HG03135 (cell line): ENCODE data around the gene TUSC2.
"Not testable (repeated sequence)": the region's sequence is repeated elsewhere in the genome, so short reads cannot be mapped to it uniquely, and the experiment has no call there.

Source experiments
- ATAC-seq: cut with Tn5 transposase; IDR thresholded peaks from one replicate; pipeline ENCODE4 v1.9.1; 2021; ENCODE audit warnings: mild to moderate bottlenecking, moderate library complexity; ENCODE audit not compliant: unreplicated experiment

The TUSC2 gene

GRCh38 chr3:50319894-50320625 lies 8.0 kb downstream of the TUSC2 start:
- no peak for ATAC-seq

- ATAC-seq = no peak
Measured at GRCh38 chr3:50319181-50319893, 8.7 kb downstream of the TUSC2 start.

- ATAC-seq = no peak
Measured at GRCh38 chr3:50318615-50319014, 9.4 kb downstream of the TUSC2 start.

- no peak for ATAC-seq
Measured at GRCh38 chr3:50318163-50318562, 9.9 kb downstream of the TUSC2 start.

GRCh38 chr3:50317300-50317699 lies 10.7 kb downstream of the TUSC2 start:
- no peak for ATAC-seq

- ATAC-seq = no peak
Measured at GRCh38 chr3:50316657-50317242, 11.3 kb downstream of the TUSC2 start.

- no peak for ATAC-seq
Measured at GRCh38 chr3:50314816-50315215, 13.2 kb downstream of the TUSC2 start.

- ATAC-seq = no peak
Measured at GRCh38 chr3:50314342-50314741, 13.7 kb downstream of the TUSC2 start.

- not testable (repeated sequence) for ATAC-seq
Measured at GRCh38 chr3:50312041-50312440, 16.0 kb downstream of the TUSC2 start.

- ATAC-seq = no peak
Measured at GRCh38 chr3:50304601-50305000, 23.4 kb downstream of the TUSC2 start.

GRCh38 chr3:50303013-50303815 lies 24.8 kb downstream of the TUSC2 start, which contains the start of gene HYAL1:
Gene HYAL1, minus strand, starts transcription at chr3:50303574. Its CDS starts 618 bp downstream, at chr3:50302956.
- no peak for ATAC-seq

GRCh38 chr3:50302095-50303012 lies 25.7 kb downstream of the TUSC2 start:
- ATAC-seq = no peak

- ATAC-seq = no peak
Measured at GRCh38 chr3:50300681-50301254, 27.3 kb downstream of the TUSC2 start.

- no peak for ATAC-seq
Measured at GRCh38 chr3:50299929-50300680, 27.9 kb downstream of the TUSC2 start.

- no peak for ATAC-seq
Measured at GRCh38 chr3:50299638-50299928, 28.4 kb downstream of the TUSC2 start.

GRCh38 chr3:50298836-50299637 lies 29.0 kb downstream of the TUSC2 start, which contains the start of the genes HYAL3 and NAA80:
Gene HYAL3, minus strand, starts transcription at chr3:50299405. Its CDS starts 3,803 bp downstream, at chr3:50295602.
Gene NAA80, minus strand, starts transcription at chr3:50299405. Its CDS starts 1,942 bp downstream, at chr3:50297463.
- ATAC-seq = peak; percentile 81

- ATAC-seq = no peak
Measured at GRCh38 chr3:50297896-50298725, 29.9 kb downstream of the TUSC2 start.
